Dermis microvascular lymphatic vessel endothelial cell (primary cell): ENCODE results near the gene ACTN1. TPM values are rescaled to one million over a fixed set of nuclear protein-coding genes. Genes with fewer than 3 reads are reported as not detected.

Experiments used
- DNase-seq, 2 donors: peaks; one replicate each; pipeline versions ENCODE4 v3.0.0 to v3.0.0-alpha.2; 2010; ENCODE audit warnings: low read depth in 2 of 2
- total RNA-seq: library from RNA; depleted of rRNA; stranded (reverse); fragments of >200 nt; gene quantifications from 2 replicates; pipeline ENCODE4 v1.2.1, GENCODE V29; 2014

Gene ACTN1
- total RNA-seq, 1 donor from 2014 or later: 152 TPM

DNA sequence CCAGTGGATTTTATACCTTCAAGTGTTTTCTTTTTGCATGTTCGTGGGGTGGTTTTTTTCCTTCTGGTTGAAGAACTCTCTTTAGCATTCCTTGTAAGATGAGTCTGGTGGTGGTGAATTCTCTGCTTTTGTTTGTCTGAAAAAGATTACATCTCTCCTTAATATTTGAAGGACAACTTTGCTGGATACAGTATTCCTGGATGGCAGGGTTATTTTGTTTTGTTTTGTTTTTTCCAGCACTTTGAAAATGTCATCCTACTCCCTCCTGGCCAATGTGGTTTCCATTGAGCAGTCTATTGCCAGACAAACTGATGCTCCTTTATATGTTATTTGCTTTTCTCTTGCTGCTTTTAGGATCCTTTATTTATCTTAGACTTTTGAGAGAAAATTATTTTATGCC, 143.0 kb downstream of the ACTN1 start:
- no peak for DNase-seq

DNA sequence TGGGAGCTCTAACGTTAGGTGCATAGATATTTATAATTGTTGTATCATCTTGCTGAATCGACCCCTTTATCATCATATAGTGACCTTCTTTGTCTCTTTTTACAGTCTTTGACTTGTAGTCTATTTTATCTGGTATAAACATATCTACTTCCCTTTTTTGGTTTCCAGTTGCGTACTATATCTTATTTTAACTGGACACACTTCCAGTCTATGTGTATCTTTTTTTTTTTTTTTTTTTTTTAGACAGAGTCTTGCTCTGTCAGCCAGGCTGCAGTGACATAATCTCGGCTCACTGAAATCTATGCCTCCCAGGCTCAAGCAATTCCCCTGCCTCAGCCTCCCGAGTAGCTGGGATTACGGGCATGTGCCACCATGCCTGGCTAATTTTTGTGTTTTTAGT, 144.3 kb downstream of the ACTN1 start:
- no peak for DNase-seq

DNA sequence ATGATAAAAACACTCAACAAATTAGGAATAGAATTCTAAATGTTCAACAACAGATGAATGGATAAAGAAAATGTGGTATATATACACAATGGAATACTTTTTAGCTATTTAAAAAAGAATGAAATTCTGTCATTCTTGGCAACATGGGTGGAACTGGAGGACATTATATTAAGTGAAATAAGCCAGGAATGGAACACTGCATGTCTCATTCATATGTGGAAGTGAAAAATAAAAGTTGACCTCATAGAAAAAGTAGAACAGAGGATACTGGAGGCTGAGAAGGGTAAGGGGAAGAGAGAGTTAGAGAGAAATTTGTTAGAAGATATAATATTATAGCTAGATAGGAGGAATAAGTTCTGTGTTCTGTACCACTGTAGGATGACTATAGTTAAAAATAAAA, 150.4 kb downstream of the ACTN1 start:
- DNase-seq: no peak

DNA sequence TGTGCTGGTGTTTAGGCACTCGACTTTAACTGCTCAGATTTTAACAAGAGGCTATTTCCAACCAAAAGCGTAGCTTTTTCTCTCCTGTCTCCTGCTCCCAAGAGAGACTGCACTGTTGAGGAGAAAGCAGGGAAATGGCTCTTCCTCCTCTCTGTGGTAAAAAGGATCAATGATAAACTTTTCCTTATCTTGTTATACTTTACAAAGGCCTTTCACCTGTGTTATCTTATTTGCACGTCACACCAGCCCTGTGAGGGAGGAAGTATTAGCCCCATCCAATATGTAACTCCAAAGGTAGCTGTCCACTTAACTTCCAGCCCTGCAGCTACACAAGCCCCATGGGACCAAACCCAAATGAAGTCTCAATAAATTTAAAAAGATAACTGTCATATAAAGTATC, 153.4 kb downstream of the ACTN1 start:
- DNase-seq: no peak

DNA sequence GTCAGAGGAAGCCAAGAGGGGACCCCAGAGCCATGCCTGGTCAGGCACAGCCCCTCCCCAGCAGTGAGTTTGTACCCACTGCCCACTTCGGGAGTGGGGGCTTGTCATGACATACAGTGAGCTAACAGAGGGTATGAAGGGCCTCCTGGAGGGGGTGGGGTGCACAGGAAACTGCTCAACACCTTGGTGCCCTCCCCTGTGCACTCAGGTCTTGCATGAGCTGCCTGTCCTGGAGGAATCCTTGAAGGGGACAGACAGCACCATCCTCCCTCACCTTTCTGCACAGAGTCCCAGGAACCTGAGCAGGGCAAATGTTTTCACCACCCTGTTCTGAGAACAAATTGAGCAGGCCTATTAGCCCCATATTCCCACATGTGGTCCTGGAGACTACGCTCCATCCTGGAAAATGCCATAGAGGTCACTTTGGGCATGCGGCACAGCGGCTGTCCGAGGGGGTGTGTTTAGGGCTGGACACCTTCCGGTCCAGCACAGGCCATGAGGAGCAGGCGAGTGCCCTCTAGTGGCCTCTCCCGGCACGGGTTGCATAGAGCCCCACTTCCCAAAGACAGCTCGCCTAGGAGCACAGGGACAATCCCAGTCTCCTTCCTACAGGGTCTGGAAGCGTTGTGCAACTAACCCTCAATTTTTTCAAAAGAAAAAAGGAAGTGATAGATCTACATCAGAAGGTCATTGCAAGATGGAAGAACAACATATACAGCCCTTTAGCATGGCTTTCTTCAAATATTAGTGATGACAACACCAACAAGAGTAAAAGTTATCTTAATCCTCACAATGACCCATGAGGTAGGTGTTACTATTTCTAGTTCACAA, 154.4 kb downstream of the ACTN1 start:
- DNase-seq: peak in 1 of 2 donors; percentile 74

DNA sequence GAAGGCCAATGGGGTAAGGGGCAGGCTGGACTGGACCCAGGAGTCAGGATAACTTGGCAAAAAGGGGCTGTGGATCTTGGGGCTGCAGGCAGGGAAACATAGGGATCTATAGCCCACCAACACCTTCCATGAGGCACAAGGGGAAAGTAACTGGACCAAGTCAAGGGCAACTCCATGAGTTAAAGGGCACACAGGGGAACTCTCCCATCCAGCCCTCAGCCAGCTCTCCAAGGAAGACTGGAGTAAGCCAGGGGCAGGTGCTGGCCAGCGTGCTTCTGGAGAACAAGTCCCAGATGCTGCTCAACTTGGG, 154.9 kb downstream of the ACTN1 start:
- DNase-seq: no peak

Other genes with a start within 250 kb of the ACTN1 start
- 7.6 and 24.8 TPM in 2 replicates for gene ZFP36L1, start 186.2 kb downstream of the ACTN1 start, total RNA-seq
- gene DCAF5, start 173.8 kb upstream of the ACTN1 start, total RNA-seq: 9.5 and 16.6 TPM in 2 replicates
- 21.8 and 22.0 TPM in 2 replicates for gene EXD2, start 212.2 kb upstream of the ACTN1 start, total RNA-seq